Cardiac septum (tissue), 1 donor: Measurements from ENCODE around the gene SCYL2. TPM values are rescaled to one million over a fixed set of nuclear protein-coding genes. Genes with fewer than 3 reads are reported as not detected.
"Not testable (repeated sequence)": the region's sequence is repeated elsewhere in the genome, so short reads cannot be mapped to it uniquely, and the experiment has no call there.

ENCODE experiments used
- DNase-seq: peaks from one replicate; pipeline ENCODE4 v3.0.0-alpha.2; 2020; ENCODE audit warnings: low spot score
- intact Hi-C: fragments of 100-400 bp; cut with DNase I; formaldehyde crosslinking; loops from one replicate; pipeline ENCODE4 v1.14.0; 2022
- total RNA-seq: library from RNA; stranded (reverse); fragmentation: NEBNext Ultra II Directional; extraction: Animal tissue kit (Norgen Biotek cat#: 25700); gene quantifications from one replicate; pipeline ENCODE4 v1.2.1, GENCODE V29; 2021
- donor health status: DM: no; HTN: no; CAD: no.

SCYL2 gene
- total RNA-seq, 1 donor from 2014 or later: 39.3 TPM

GRCh38 chr12:100258127-100258526, 8.8 kb upstream of the SCYL2 start:
- no peak for DNase-seq
- intact Hi-C loops: no loop called here

GRCh38 chr12:100263131-100263530, 3.8 kb upstream of the SCYL2 start:
- intact Hi-C loops: loop anchor here (10.0 kb wide), 2 partner anchors 118 to 312 kb away; partner anchors contain the start of genes BLTP3B and GAS2L3
- no peak for DNase-seq

- intact Hi-C loops: loop anchor here (10.0 kb wide), 2 partner anchors 120 to 310 kb away; partner anchors contain the start of genes BLTP3B and GAS2L3
- not testable (repeated sequence) for DNase-seq
These were observed 1.9 kb upstream of the SCYL2 start for GRCh38 chr12:100265107-100265506.

- no peak for DNase-seq
- intact Hi-C loops: loop anchor here (10.0 kb wide), 2 partner anchors 121 to 309 kb away; partner anchors contain the start of genes BLTP3B and GAS2L3
These were observed 1.0 kb upstream of the SCYL2 start for GRCh38 chr12:100265732-100266584.

GRCh38 chr12:100266585-100266834, 467 bp upstream of the SCYL2 start:
- no peak for DNase-seq
- intact Hi-C loops: loop anchor here (10.0 kb wide), 2 partner anchors 122 to 308 kb away; partner anchors contain the start of genes BLTP3B and GAS2L3

- intact Hi-C loops: loop anchor here (10.0 kb wide), 2 partner anchors 123 to 307 kb away; partner anchors contain the start of genes BLTP3B and GAS2L3
- DNase-seq: no peak
These were observed 765 bp downstream of the SCYL2 start for GRCh38 chr12:100267603-100268281.

- intact Hi-C loops: loop anchor here (10.0 kb wide), 2 partner anchors 124 to 306 kb away; partner anchors contain the start of genes BLTP3B and GAS2L3
These were observed 2.0 kb downstream of the SCYL2 start for GRCh38 chr12:100268835-100269564.

GRCh38 chr12:100273782-100274181, 6.8 kb downstream of the SCYL2 start:
- intact Hi-C loops: no loop called here

More at GRCh38 chr12:100268835-100269564, 2.0 kb downstream of the SCYL2 start:
- DNase-seq: no peak

GRCh38 chr12:100274291-100274690, 7.3 kb downstream of the SCYL2 start:
- intact Hi-C loops: no loop called here
- no peak for DNase-seq

More at GRCh38 chr12:100273782-100274181, 6.8 kb downstream of the SCYL2 start:
- DNase-seq: no peak

GRCh38 chr12:100279159-100279558, 12.2 kb downstream of the SCYL2 start:
- peak; percentile 31 for DNase-seq
- intact Hi-C loops: no loop called here

- DNase-seq: no peak
- intact Hi-C loops: no loop called here
These were observed 12.7 kb downstream of the SCYL2 start for GRCh38 chr12:100279607-100280244.

GRCh38 chr12:100284556-100284955, 17.6 kb downstream of the SCYL2 start:
- DNase-seq, intact Hi-C loops: not testable (repeated sequence)

- intact Hi-C loops: no loop called here
- no peak for DNase-seq
These were observed 22.1 kb downstream of the SCYL2 start for GRCh38 chr12:100289038-100289437.

GRCh38 chr12:100290016-100290415, 23.0 kb downstream of the SCYL2 start:
- DNase-seq: no peak
- intact Hi-C loops: no loop called here

- intact Hi-C loops: no loop called here
These were observed 26.0 kb downstream of the SCYL2 start for GRCh38 chr12:100293017-100293416.

GRCh38 chr12:100294366-100294765, 27.4 kb downstream of the SCYL2 start:
- intact Hi-C loops, DNase-seq: not testable (repeated sequence)

More at GRCh38 chr12:100293017-100293416, 26.0 kb downstream of the SCYL2 start:
- DNase-seq: no peak

GRCh38 chr12:100295764-100296555, 29.0 kb downstream of the SCYL2 start:
- intact Hi-C loops: no loop called here
- no peak for DNase-seq

- DNase-seq: no peak
- intact Hi-C loops: no loop called here
These were observed 35.1 kb downstream of the SCYL2 start for GRCh38 chr12:100302081-100302480.
